Measurements from ENCODE around the gene UGT1A8. TPM values are rescaled to one million over a fixed set of nuclear protein-coding genes. Genes with fewer than 3 reads are reported as not detected.
"Not testable (repeated sequence)": the region's sequence is repeated elsewhere in the genome, so short reads cannot be mapped to it uniquely, and the experiment has no call there.

The UGT1A8 gene
- total and polyA plus RNA-seq, 10 donors: not detected

DNA sequence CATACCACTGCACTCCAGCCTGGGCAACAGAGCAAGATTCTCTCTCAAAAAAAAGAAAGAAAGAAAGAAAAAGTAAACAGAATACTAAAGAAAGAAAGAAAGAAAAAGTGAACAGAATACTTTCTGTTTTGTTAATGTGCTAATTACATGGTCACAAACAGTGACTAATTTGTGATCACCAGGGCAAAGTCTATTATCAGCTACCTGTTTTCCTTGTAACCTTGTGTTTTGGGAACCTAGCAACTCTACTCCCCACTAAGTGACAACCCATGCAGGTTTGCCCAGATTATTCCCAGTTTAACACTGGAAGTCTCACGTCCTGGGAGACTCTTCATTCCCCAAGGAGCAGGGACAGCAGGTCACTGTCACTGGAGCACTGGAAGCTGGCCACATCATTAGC, 37.6 kb downstream of the UGT1A8 start:
- no peak for DNase-seq

DNA sequence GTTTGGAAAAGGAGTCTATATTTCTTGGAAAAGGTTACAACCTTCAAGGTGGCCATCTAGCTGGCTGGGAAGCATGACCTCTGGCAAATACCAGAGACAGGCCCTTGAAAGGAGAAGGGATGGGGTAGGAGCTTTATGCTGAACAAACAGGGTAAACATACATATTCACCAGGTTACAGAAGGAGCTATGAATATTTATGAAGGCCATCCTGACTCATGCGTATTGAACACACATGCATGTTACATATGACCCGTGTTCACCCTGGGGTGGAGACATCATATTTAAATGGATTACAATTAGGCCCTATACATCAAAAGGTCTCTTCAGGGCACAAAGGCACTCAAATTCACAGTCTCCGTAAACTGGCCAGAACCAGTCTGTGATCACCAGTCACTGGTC, 38.5 kb downstream of the UGT1A8 start:
- H3K36me3 ChIP-seq; H3K27ac ChIP-seq; DNase-seq; intact Hi-C loops (cut with DNase I; ENCODE audit: low total_unique reads); H3K4me3 ChIP-seq; H3K27me3 ChIP-seq (replicated peaks in 1 of 7); H3K9me3 ChIP-seq; H3K4me1 ChIP-seq: not testable (repeated sequence)
- WGBS, 5 donors: 92 to 100% (median 97%) methylated on average over 2 to 3 of the region's 3 CpGs

More for the DNA sequence above, 37.6 kb downstream of the UGT1A8 start:
- no peak for TF ChIP-seq POLR2AphosphoS5 (IDR thresholded peaks at IDR 0.05)
- TF ChIP-seq, protein P1, sequence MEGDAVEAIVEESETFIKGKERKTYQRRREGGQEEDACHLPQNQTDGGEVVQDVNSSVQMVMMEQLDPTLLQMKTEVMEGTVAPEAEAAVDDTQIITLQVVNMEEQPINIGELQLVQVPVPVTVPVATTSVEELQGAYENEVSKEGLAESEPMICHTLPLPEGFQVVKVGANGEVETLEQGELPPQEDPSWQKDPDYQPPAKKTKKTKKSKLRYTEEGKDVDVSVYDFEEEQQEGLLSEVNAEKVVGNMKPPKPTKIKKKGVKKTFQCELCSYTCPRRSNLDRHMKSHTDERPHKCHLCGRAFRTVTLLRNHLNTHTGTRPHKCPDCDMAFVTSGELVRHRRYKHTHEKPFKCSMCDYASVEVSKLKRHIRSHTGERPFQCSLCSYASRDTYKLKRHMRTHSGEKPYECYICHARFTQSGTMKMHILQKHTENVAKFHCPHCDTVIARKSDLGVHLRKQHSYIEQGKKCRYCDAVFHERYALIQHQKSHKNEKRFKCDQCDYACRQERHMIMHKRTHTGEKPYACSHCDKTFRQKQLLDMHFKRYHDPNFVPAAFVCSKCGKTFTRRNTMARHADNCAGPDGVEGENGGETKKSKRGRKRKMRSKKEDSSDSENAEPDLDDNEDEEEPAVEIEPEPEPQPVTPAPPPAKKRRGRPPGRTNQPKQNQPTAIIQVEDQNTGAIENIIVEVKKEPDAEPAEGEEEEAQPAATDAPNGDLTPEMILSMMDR (IDR thresholded peaks at IDR 0.05 in 8 of 11, conservative IDR thresholded peaks at IDR 0.05 in 3 of 11): no peak
- TF ChIP-seq POLR2A (IDR thresholded peaks at IDR 0.05): no peak
- Histone ChIP-seq H3K27me3 (replicated peaks in 1 of 7) (no peaks in the 10 kb centered on the region), H3K4me1 (no peaks in the 10 kb centered on the region), H3K4me3 (no peak overlapping the region), H3K9me3 (no peaks in the 10 kb centered on the region), H3K36me3 (no peaks in the 10 kb centered on the region), H3K27ac (no peak overlapping the region)
- 53 to 69% (median 63%) methylated on average over 1 of the region's 1 CpG for WGBS, 5 donors
- intact Hi-C loops (cut with DNase I; ENCODE audit: low total_unique reads): no loop called here

DNA sequence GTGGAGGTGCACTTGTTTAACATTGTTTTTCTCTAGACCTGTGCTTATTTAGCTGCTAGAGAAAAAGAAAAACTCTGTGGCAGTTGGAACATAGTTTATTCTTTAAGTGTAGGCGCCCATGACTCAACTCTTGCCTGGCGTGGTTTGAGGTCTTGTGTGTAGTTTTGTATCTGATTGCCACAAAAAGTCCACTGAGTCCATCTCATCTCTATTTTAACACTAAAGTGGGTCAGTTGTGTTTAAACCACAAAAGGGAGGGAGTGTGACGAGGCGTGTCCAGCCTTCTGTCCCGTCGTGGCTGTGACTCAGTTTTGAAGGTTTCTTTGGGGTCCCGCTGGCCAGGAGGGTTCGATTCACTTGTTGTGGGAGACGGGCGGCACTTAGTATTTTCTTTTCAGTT, 39.0 kb downstream of the UGT1A8 start:
- Histone ChIP-seq H3K4me3 (no peak overlapping the region), H3K27me3 (replicated peaks in 1 of 7) (no peaks in the 10 kb centered on the region)
- intact Hi-C loops (cut with DNase I; ENCODE audit: low total_unique reads): no loop called here

DNA sequence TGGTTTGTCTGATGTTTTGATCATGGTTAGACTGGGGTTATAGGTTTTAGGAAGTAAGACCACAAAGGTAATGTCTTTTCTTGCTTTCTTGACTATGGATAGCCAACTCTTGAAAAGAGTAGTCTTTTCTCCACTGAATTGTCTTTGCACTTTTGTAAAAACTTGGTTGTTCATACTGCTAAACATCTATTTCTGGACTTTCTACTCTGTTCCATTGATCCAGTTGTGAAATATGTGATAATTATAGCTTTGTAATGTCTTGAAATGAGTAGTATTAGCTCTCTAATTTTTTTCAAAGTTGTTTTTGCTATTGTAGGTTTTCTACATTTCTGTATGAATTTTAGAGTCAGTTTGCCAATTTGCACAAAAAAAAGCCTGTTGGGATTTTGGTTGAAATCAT, 41.2 kb downstream of the UGT1A8 start:
- Histone ChIP-seq H3K4me3 (no peak overlapping the region), H3K36me3 (no peaks in the 10 kb centered on the region), H3K4me1 (no peaks in the 10 kb centered on the region), H3K27ac (no peak overlapping the region), H3K27me3 (replicated peaks in 1 of 7) (peaks cover 0 to 15% (median 0%) of the 10 kb centered on the region in 7 donors), H3K9me3 (no peaks in the 10 kb centered on the region)
- intact Hi-C loops (cut with DNase I; ENCODE audit: low total_unique reads): no loop called here
- TF ChIP-seq POLR2A (IDR thresholded peaks at IDR 0.05) (no peak), POLR2AphosphoS5 (IDR thresholded peaks at IDR 0.05) (no peak)
- TF ChIP-seq, protein P1 (IDR thresholded peaks at IDR 0.05 in 8 of 11, conservative IDR thresholded peaks at IDR 0.05 in 3 of 11): no peak
- DNase-seq: no peak

More for the DNA sequence above, 39.0 kb downstream of the UGT1A8 start:
- Histone ChIP-seq H3K36me3 (no peaks in the 10 kb centered on the region), H3K27ac (no peak overlapping the region), H3K4me1 (no peaks in the 10 kb centered on the region), H3K9me3 (no peaks in the 10 kb centered on the region)
- TF ChIP-seq POLR2A (IDR thresholded peaks at IDR 0.05): no peak
- TF ChIP-seq, protein P1 (IDR thresholded peaks at IDR 0.05 in 8 of 11, conservative IDR thresholded peaks at IDR 0.05 in 3 of 11): no peak
- TF ChIP-seq POLR2AphosphoS5 (IDR thresholded peaks at IDR 0.05): no peak
- DNase-seq: no peak
- WGBS, 5 donors: 64 to 89% (median 77%) methylated on average over 10 of the region's 10 CpGs

DNA sequence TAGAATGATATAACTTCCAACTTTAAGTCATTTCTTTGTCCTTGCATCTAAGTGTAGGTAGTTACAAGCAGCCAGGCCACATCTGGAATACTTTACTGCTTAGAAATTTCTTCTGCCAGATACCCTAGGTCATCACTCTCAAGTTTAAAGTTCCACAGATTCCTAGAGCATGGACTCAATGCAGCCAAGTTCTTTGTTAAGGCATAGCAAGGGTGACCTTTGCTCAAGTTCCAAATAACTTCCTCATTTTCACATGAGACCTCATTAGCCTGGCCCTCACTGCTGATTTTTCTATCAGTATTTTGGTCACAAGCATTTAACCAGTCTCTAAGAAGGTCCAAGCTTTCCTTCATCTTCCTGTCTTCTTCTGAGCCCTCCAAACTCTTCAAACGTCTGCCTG, 46.5 kb downstream of the UGT1A8 start:
- intact Hi-C loops (cut with DNase I; ENCODE audit: low total_unique reads): no loop called here

More for the DNA sequence above, 46.5 kb downstream of the UGT1A8 start:
- WGBS, 5 donors: 38 to 66% (median 48%) methylated on average over 1 of the region's 1 CpG
- Histone ChIP-seq H3K36me3 (no peaks in the 10 kb centered on the region), H3K4me3 (no peak overlapping the region), H3K27me3 (replicated peaks in 1 of 7) (peaks cover 0 to 15% (median 0%) of the 10 kb centered on the region in 7 donors), H3K27ac (no peak overlapping the region), H3K4me1 (no peaks in the 10 kb centered on the region), H3K9me3 (peaks cover 0 to 9% (median 0%) of the 10 kb centered on the region in 8 donors)
- no peak for TF ChIP-seq POLR2A (IDR thresholded peaks at IDR 0.05)
- TF ChIP-seq, protein P1 (IDR thresholded peaks at IDR 0.05 in 8 of 11, conservative IDR thresholded peaks at IDR 0.05 in 3 of 11): no peak
- TF ChIP-seq POLR2AphosphoS5 (IDR thresholded peaks at IDR 0.05): no peak
- no peak for DNase-seq

Measured in spleen (tissue), 11 donors.